GM18858 (cell line): Measurements from ENCODE around the gene RFLNA.
"Not testable (repeated sequence)": the region's sequence is repeated elsewhere in the genome, so short reads cannot be mapped to it uniquely, and the experiment has no call there.

Source experiments
- ATAC-seq: cut with Tn5 transposase; IDR thresholded peaks from one replicate; pipeline ENCODE4 v1.9.1; 2021; ENCODE audit not compliant: unreplicated experiment

The RFLNA gene

DNA sequence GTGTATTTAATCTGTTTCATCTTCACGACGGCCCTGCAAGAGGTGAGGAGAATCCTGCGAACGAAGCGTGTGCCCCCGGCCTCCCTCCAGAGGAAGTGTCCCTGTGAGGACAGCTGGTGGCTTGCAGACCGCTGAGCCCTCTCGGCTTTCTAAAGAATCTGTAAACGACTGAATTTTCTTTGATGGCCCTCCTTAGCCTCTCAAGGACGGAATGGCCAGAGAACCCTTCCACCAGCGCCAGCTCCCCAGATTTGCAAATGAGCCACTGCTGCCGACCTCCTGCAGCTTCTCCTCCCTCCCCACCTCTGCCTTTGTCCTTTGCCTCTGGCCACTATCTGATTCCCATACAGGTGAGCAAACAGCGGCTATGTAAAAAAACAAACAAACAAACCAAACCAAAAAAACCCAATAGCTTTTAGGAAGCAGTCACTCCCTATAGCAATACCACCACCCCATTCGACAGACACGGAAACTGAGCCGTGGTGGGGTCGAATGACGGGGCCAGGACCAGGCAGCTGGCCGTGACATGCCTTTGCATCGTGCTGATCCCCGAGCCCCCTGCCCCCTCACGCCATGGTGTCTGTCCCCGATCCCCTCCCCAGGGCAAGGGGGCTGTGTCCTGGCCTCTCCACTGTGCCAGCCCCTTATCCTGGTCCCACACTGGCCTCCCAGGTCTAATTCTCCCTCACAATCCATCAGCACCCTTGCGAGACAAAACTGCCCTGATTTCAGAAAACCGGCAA, 23.6 kb downstream of the RFLNA start:
- ATAC-seq, result no peak

DNA sequence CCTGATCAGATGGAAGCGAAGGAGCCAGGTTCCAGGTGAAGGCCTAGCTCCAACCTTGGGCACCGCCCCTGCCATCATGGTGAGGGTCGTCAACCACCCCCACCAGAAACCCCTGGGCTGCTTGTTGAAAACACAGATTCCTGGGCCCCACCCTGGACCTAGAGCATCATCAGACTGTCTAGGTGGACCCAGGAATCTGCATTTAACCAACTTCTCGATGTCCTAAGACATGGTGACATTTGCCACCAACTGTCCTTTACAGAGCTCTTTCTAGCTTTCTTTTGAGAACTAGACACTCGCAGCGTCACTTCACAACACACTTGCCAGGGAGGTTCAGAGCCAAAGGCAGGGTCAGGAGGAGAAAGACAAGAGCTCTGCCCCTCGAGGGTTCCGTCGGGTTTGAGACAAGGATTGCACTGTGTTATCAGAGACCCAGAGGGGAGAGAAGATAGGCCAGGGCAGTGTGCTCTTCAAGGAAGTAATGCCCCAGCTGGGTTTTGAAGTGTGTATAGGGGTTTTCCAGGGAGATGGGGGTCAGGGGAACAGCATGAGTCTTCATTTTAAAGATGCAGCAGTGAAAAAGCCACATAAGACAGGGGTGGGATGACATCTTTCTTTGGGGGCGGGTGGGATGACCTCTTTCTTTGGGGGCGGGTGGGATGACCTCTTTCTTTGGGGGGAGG, 24.6 kb downstream of the RFLNA start:
- no peak for ATAC-seq

DNA sequence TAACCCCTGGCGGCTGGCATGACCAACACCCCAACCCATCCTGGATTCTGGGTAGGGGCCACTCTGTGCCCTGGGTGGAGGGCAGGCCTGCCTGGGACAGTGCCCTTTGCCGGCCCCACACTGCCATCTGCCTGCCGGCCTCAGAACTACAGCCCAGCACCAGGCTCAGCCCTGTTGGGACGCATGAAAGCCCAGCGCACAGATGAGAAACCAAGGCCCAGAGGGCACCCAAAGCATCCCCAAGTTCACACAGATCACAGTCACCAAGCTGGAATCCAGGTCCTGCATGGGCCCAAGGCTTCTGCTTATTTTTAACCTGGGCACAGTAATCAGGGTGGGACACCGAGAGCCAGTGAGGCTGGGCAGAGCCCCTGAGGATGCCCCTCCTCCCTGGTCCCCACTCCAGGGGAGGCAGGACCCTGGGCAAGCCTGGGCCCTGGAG, 26.2 kb downstream of the RFLNA start:
- ATAC-seq, result no peak

DNA sequence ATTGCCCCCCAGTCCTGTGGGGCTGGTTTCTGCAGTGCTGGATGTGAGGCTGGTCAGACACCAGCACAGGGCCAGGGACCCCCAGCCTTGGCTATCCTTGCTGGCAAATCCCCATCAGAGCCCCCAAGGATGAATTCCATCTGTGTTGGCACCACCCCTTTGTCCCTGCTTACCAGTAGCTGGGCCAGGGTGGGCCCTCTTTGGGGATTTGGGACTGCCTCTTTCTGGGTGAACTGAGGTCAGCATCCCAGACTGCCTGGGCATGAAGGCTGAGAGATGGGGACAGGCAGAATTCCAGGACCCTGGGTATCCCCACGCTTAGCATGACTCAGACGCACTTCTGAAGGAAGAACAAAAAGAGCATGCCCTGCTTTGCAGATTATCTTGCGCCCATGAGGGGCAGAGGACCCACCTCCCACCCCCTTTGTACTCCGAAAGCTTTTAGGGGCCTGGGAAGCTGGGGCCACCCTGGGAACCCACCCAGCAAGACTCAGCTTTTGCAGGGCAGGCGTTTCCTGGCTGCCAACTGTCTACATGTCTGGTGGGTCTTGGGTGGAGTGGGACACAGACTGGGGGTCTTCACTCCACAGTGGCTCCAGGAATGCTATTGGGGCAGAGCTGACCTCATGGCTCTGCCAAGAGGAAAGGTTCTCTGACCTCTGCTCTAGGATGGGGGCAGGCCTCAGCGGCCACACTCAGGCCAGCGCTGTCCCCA, 26.8 kb downstream of the RFLNA start:
- no peak for ATAC-seq

DNA sequence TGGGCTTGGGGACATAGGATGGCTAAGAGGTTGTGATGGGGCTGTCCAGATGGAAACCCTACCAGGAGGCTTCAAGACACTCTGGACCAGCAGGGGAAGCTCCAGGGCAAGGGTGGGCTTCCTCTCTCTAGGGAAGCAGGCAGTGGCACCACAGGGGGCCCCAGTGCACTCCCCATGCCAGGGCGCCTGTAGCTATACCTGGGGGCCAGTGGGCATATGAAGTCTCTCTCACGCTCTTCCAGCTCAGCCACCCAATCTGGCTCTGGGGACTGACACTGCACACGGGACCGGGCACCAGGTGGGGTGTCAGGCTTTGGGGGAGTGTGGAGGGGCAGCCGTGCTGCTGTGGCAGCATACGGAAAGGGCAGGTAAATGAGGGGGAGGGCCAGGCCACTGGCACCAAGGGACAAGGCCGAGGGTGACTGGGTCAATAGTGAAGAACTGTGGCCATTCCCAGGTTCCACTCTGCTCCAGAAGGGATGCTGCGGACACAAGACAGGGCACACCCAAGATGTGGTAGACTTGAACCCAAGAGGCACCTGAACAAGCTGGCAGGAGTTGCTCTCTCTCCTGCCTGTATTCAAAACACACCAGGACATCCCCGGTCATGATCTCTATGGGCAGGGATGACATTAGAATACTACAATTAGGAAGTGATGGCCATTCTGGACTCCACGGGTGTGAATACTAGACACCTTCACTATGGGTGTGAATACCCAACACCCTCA, 27.5 kb downstream of the RFLNA start:
- ATAC-seq, result no peak

DNA sequence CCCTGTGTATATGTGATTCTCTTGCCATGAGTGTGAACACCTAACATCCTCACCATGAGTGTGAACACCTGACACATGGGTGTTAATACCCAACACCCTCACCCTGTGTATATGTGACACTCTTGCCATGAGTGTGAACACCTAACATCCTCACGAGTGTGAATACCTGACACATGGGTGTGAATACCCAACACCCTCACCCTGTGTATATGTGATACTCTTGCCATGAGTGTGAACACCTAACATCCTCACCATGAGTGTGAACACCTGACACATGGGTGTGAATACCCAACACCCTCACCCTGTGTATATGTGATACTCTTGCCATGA, 28.1 kb downstream of the RFLNA start:
- ATAC-seq, result not testable (repeated sequence)

DNA sequence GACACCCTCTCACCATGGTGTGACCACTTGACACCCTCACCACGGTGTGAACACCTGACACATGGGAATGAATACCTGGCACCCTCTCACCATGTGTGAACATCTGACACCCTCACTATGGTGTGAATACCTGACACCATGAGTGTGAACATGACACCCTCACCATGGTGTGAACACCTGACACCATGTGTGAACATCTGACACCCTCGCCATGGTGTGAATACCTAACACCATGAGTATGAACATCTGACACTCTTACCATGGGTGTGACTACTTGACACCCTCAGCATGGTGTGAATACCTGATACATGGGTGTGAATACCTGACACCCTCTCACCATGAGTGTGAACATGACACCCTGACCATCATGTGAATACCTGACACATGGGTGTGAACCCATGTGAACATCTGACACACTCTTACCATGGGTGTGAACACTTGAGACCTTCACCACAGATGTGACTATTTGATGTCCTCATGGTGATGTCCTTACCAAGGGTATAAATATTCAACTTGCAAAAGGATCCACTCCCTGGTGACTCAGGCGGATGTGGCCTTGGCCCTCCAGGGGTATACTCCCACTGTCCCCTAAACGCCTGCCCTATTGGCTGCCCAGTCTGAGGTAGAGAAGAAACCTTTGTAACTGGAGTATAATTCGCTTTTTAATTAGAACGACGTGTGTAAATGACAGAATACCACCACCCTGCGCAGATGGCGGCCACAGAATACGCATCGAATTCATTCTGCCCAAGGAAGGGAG, 29.1 kb downstream of the RFLNA start:
- ATAC-seq, result no peak

DNA sequence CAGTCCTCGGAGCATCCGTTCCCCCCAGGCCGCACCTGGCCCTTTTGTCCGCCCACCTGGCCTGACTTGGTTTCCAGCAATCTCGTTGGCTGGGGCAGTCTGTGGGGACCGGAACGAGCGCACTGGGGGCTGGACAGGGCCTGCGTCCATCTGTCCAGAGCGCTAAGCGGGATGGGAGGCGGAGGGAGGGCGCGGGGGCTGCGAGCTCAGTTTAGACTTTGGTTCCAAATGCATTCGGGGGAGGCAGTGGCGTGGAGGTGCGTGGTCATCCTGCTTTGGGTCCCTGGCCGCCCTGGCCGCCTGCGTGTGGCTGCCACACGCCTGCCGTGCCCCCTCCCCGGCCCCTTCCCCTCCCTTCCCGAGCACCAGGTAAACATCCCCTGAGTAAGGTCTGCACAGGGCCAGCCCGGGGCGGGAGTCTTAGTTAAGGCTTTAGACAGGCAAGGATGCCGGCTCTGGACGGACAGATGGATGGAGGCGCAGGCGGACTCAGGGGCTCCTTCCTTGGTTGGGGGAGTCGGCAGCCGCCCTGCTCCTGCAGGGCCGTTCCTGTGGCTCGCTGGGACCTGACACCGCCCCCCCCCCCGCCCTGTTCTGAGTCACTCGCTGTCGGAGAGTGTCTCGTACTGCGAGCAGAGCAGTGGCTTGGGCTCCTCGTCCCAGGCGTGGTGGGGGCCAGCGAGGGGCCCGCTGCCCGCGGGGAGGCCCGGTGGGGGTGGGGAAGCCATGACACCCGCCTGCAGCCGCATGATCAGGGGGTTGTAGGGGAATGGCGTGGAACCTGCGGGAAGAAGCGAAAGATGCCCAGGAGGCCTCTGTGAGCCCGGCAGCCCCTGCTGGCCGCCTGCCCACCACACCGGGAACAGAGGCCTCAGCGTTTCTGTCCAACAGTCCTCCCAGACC, 30.2 kb downstream of the RFLNA start:
- ATAC-seq, result no peak

DNA sequence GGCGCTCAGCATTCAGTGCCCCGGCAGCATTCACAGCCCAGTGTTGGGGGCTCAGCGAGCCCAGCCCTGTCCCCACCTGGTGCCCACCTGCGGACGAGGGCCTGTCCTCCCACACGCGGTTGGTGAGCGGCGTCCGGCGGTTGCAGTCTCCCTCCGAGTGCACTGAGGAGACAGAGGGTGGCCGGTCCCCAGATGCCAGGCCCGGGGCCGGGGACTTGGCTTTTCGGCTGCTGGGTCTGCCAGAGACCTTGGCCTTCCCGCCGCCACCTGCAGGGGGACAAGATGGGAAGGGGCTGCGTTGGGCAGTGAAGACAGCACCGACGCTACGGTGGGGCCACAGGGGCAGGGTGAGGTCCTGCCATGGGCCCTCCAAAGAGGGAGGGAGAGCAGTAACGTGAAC, 31.2 kb downstream of the RFLNA start:
- no peak for ATAC-seq

DNA sequence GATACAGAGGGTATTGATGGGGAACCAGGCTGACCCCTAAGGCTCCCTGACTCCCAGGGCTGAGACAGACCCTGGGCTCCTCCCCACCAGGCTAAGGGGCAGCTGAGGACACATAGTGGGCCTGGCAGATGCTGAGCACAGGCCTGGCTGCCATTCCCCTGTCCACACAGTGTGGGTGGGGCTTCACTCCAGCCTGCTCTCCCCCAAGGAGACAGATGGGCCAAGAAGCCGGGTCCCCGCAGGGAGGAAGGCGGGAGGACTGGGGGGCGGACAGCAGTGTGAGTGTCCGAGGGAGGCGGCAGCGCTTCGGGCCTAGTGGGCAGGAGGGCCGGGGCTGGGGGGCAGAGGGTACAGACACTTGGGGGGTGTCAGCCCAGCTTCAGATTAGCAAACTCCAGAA, 32.0 kb downstream of the RFLNA start:
- ATAC-seq, result no peak

DNA sequence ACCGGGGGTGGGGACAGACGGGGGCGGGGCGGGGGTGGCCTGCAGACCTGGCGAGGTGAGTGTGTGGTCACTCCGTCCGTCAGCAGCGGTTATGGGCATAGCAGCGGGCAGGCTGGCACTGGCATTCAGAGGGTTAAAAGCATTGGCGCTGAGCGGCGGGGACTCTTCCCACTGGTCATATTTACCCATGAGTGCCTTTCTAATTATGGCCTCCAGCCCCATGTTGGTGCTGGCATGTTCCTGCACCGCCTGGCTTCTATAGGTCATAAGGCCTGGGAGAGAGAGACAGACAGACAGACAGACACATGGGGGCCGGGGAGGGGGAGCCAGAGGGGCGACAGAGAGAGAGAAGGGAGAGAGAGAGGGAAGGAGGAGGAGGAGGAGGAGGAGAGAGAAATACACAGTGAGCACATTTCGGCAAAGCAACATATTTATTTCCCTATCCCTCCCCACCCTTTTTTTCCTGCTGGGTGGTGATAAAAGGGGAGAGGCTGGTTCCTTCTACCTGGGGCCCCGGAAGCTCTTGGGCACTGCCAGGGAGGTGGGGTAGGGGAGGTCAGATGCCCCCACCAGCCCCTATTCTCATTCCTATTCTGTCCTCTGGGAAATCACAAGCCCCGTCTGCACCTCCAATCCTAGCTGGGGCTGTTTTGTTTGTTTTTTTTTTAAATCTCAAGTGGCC, 32.6 kb downstream of the RFLNA start:
- ATAC-seq, result no peak

DNA sequence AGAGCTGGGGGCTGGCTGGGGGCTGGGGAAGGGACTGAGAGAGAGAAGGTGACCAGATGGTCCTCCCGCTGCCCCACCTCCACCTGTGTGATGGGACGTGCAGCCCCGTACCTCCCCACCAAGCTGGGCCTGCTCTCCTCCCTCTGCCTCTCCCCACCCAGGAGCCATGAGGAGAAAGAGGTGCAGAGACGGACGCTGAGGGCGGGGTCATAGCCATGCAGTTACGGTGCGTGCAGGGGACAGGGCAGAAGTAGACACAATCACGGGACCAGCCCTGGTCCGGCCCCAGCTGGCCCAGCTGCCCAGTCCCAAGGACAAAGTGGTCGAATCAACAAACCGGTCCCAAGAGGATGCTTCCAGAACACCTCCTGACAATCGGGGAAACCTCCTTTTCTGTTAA, 33.2 kb downstream of the RFLNA start:
- ATAC-seq, result no peak

DNA sequence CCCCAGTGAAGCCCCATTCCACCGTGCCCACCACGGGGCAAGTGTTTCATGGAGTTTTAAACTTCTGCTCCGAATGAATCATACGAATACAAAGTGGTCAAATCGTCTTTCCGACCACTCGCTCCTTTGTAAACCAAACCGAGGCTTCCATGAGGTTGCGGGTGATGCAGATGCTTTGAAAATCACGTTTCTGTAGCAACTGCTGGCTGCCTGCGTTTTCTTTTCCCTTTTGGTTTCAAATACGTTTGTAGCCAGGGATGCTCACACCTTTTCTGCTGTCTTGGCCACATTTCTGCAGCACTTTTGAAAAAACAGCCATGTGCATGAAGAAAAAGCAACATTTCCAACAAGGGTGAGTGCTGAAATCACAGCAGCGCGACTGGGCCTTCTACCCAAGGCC, 33.7 kb downstream of the RFLNA start:
- no peak for ATAC-seq

DNA sequence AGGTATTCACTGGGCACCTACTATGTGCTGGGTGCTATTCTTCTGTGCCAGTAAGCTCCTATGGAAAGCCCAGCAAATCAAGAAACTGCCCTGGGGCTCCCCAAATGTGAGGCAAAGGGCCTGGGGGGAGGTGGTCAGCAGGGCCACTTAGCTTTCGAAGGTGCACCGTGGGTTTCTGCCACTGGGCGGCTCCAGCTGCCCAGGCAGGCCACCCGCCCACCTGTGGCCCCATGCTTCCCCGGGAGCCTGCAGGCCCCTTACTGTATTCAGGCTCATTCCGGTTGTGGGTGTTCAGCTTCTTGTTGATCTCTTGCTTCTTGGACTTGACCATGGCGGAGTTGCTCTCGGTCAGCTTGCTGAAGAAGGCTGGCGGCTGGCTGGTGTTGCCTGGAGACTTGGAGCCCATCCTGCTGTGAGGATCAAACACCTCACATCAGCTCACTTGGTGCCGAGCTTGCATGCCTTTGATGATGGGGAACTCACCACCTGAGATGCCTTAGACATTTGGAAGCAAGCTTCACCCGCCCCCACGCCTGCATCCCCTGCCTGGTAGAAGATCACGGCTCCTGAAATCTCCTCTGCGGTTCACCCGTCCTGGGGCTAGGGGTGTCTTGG, 37.3 kb downstream of the RFLNA start:
- no peak for ATAC-seq

DNA sequence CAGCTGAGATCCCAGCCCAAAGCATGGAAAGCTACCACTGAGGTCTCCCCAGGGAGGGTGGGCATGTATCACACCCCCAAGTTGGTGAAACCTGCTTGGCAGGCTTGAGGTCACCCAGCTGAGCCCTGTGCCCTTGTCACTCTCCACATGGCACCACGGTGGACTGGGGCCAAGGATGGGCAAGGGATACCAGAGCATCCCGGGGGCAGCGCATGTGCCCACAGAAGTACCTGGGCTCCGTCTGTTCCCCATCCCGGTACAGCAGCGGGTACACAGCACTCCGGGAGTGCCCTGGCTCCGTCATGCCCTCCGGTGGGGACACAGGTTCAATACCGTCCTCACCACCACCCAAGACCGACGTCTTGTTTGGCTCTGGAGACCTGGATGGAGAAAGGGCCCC, 38.0 kb downstream of the RFLNA start:
- no peak for ATAC-seq

DNA sequence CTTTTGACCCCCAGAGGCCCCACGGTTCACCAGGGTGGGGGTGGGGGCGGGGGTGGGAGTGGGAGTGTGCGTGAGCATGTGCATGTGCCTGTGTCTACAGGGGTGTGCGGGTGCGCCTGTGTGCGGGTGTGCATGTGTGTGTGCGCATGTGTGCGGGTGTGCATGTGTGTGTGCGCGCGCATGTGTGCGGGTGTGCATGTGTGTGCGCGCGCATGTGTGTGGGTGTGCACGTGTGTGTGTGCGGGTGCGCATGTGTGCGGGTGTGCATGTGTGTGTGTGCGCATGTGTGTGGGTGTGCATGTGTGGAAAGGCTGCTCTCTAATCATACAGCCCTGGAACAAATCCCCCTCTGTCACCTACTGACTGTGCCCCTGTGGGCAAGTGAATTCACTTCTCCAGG, 38.8 kb downstream of the RFLNA start:
- no peak for ATAC-seq

DNA sequence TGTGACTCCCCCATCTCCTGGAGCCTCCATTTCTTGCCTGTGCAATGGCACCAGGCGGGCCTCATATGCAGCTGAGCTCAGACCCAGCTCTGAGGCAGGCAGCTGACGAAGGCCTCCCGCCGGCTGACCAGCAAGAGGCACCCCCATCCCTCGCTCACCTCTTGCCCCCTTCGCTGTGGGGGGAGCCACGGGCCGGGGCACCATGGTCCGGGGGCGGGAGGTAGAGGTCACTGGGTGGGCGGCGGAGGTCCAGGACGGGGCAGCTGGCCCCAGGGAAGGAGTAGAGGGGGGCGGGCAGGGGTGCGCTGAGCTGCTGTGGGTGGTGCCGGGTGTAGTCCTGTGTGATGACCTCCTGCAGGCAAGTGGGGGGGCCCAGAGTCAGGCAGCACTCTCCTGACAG, 39.4 kb downstream of the RFLNA start:
- ATAC-seq, result no peak

DNA sequence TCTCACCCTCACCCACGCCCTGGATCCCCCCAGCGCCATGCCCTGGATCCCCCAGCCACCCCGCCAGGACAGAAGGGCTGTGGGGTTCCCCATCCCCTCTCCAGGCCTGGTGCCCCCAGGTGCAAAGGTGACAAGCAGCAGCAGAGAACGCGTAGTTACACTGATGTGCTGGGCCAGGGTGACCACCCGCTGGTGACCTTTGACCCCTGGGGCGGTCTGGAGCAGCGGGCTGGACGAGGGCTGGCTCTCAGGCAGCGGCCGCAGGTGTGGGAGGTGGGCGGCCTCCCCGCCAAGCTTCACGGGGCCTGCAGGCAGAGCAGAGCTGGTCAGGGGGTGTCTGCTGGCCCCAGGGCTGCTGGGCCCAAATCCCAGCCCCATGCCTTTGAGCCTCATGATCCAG, 40.1 kb downstream of the RFLNA start:
- ATAC-seq, result no peak
